HepG2 (cell line): Measurements from ENCODE around the gene SIX5. TPM values are rescaled to one million over a fixed set of nuclear protein-coding genes. Genes with fewer than 3 reads are reported as not detected.

Experiments used
- CC2D1A ChIP-seq: sonication (generic); formaldehyde crosslinking; IDR thresholded peaks from 2 replicates; pipeline ENCODE4 v1.8.1; 2023; ENCODE audit warnings: mild to moderate bottlenecking, missing genetic modification reagents
- DRAP1 ChIP-seq: IDR thresholded peaks from 2 replicates; pipeline ENCODE4 v1.6.1; 2016; ENCODE audit warnings: missing genetic modification reagents, missing compliant biosample characterization
- FOSL2 ChIP-seq: sonication (generic); formaldehyde crosslinking; IDR thresholded peaks from 2 replicates; pipeline ENCODE4 v1.4.0; 2020; ENCODE audit warnings: missing genetic modification reagents
- GPBP1L1 ChIP-seq: sonication (generic); formaldehyde crosslinking; IDR thresholded peaks from 2 replicates; pipeline ENCODE4 v1.5.0; 2020; ENCODE audit warnings: mild to moderate bottlenecking, missing genetic modification reagents
- HDAC1 ChIP-seq: sonication (generic); formaldehyde crosslinking; IDR thresholded peaks from 2 replicates; pipeline ENCODE4 v1.5.1; 2020; ENCODE audit warnings: mild to moderate bottlenecking, missing genetic modification reagents
- MED8 ChIP-seq: sonication (generic); formaldehyde crosslinking; IDR thresholded peaks from 2 replicates; pipeline ENCODE4 v1.8.1; 2023; ENCODE audit warnings: mild to moderate bottlenecking, missing genetic modification reagents; ENCODE audit not compliant: insufficient replicate concordance
- PHF5A ChIP-seq: IDR thresholded peaks from one replicate; pipeline ENCODE4 v1.6.1; 2018; ENCODE audit warnings: low read depth, missing genetic modification reagents; ENCODE audit not compliant: unreplicated experiment
- POLR2AphosphoS2 ChIP-seq: IDR thresholded peaks from 2 replicates; pipeline ENCODE4 v1.6.1; 2011; ENCODE audit warnings: low read depth, low read length, improper control_type of control experiment
- SAP130 ChIP-seq: IDR thresholded peaks from 2 replicates; pipeline ENCODE4 v1.6.1; 2016; ENCODE audit warnings: low read depth
- SMYD3 ChIP-seq: sonication (generic); formaldehyde crosslinking; IDR thresholded peaks from 2 replicates; pipeline ENCODE4 v1.8.1; 2023; ENCODE audit warnings: mild to moderate bottlenecking, missing genetic modification reagents
- ZBTB33 ChIP-seq: sonication (generic); formaldehyde crosslinking; IDR thresholded peaks from 2 replicates; pipeline ENCODE4 v1.4.0; 2020; ENCODE audit warnings: missing genetic modification reagents
- ZNF253 ChIP-seq: sonication (generic); formaldehyde crosslinking; IDR thresholded peaks from 2 replicates; pipeline ENCODE4 v1.8.0; 2022; ENCODE audit warnings: mild to moderate bottlenecking, missing genetic modification reagents, borderline replicate concordance
- ZNF496 ChIP-seq: sonication (generic); formaldehyde crosslinking; IDR thresholded peaks from 2 replicates; pipeline ENCODE4 v1.8.1; 2023; ENCODE audit warnings: mild to moderate bottlenecking, moderate library complexity, missing genetic modification reagents; ENCODE audit not compliant: insufficient replicate concordance
- ZNF562 ChIP-seq: sonication (generic); formaldehyde crosslinking; IDR thresholded peaks from 2 replicates; pipeline ENCODE4 v1.8.0; 2022; ENCODE audit warnings: missing genetic modification reagents, borderline replicate concordance
- ZNF766 ChIP-seq: sonication (generic); formaldehyde crosslinking; IDR thresholded peaks from 2 replicates; pipeline ENCODE4 v1.5.0; 2020; ENCODE audit warnings: missing genetic modification reagents, borderline replicate concordance
- ZNF772 ChIP-seq: sonication (generic); formaldehyde crosslinking; IDR thresholded peaks from 2 replicates; pipeline ENCODE4 v1.5.0; 2020; ENCODE audit warnings: mild to moderate bottlenecking, missing genetic modification reagents
- polyA plus RNA-seq, 8 experiments: library from polyadenylated mRNA; depleted of rRNA in 3 of 8; stranded (reverse) in 7 of 8; unstranded in 1 of 8; fragments of >200 nt; fragmentation: Illumina TruSeq in 4 of 8; extraction: Trizol in 4 of 8; gene quantifications; 2 replicates each; pipeline versions ENCODE4 v1.2.1 to v1.2.3, GENCODE V29; 2011 to 2016; ENCODE audit warnings: low read depth in 4 of 8, missing spikeins in 1 of 8, mixed read lengths in 1 of 8; ENCODE audit not compliant: insufficient read depth in 1 of 8
- total RNA-seq, 5 experiments: library from RNA; depleted of rRNA; stranded (reverse); fragments of >200 nt; fragmentation: Illumina TruSeq; extraction: Trizol; gene quantifications; 2 replicates each; pipeline ENCODE4 v1.2.3, GENCODE V29; 2016; ENCODE audit warnings: low read depth in 1 of 5
- TF ChIP-seq, protein P1 (sequence below): sonication (generic); formaldehyde crosslinking; IDR thresholded peaks from 2 replicates; pipeline ENCODE4 v1.5.0; 2020; ENCODE audit warnings: mild to moderate bottlenecking, missing genetic modification reagents
- TF ChIP-seq, protein P2 (sequence below), 2 experiments: sonication (generic) in 1 of 2; formaldehyde crosslinking in 1 of 2; IDR thresholded peaks; 2 replicates each; pipeline versions ENCODE4 v1.4.0 to v1.6.1; 2018 to 2020; ENCODE audit warnings: missing genetic modification reagents in 2 of 2, borderline replicate concordance in 1 of 2, low read depth in 1 of 2, mild to moderate bottlenecking in 1 of 2, missing biosample characterization in 1 of 2
- TF ChIP-seq, protein P3 (sequence below): sonication (generic); formaldehyde crosslinking; IDR thresholded peaks from 2 replicates; pipeline ENCODE4 v1.8.1; 2023; ENCODE audit warnings: mild to moderate bottlenecking, moderate library complexity, missing genetic modification reagents

SIX5 gene
- total and polyA plus RNA-seq, 2 of the 13 experiments (the other 11 are each of a cell fraction or from before 2014, with no cell fraction given), result 7.7 to 10.5 TPM

DNA sequence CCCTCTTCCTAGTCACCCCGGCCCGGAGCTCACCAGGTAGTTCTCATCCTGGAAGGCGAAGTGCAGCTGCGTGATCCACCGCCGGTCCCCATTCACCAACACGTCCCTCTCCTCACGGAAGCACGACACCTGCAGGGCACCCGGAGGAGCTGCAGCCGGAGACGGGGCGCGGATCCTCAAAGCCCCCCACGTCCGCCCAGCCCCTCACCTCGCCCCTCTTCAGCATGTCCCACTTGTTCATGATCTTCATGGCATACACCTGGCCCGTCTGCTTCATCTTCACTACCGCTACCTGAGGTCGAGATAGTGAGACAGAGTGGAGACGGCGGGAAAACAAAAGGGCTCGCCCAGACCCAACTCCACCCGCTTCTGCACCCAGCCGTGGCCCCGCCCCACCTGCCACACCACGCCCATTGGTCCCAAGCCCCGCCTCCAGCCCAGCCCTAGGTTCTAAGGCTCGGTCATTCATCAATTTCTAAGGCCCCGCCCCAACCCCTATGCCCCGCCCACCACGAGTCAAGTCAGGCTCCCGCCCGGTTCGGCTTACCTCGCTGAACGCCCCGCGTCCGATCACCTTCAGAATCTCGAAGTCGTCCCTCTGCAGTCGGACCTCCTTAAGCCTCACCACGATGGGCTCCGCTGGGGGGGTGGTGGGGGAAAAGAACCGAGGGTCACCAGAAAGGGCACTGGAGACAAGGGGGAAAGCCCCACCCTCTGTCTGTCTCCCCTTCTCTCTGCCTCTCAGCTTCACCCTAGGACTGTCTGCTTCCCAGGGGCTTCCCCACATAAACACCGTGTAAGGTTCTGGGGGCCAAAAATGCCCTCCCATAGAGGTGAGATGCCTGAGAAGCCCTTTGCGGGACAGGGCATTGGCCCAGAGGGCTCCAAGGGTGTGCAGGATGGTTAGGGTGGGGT is 10.4 kb upstream of the SIX5 start (continued):
- TF ChIP-seq, protein P1, sequence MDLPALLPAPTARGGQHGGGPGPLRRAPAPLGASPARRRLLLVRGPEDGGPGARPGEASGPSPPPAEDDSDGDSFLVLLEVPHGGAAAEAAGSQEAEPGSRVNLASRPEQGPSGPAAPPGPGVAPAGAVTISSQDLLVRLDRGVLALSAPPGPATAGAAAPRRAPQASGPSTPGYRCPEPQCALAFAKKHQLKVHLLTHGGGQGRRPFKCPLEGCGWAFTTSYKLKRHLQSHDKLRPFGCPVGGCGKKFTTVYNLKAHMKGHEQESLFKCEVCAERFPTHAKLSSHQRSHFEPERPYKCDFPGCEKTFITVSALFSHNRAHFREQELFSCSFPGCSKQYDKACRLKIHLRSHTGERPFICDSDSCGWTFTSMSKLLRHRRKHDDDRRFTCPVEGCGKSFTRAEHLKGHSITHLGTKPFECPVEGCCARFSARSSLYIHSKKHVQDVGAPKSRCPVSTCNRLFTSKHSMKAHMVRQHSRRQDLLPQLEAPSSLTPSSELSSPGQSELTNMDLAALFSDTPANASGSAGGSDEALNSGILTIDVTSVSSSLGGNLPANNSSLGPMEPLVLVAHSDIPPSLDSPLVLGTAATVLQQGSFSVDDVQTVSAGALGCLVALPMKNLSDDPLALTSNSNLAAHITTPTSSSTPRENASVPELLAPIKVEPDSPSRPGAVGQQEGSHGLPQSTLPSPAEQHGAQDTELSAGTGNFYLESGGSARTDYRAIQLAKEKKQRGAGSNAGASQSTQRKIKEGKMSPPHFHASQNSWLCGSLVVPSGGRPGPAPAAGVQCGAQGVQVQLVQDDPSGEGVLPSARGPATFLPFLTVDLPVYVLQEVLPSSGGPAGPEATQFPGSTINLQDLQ (CRISPR knock-in tag), result no peak
- no peak for TF ChIP-seq ZNF562 (CRISPR knock-in tag)
- TF ChIP-seq PHF5A (CRISPR knock-in tag), result no peak
- TF ChIP-seq ZNF253 (CRISPR knock-in tag), result no peak
- no peak for TF ChIP-seq ZNF772 (CRISPR knock-in tag)
- no peak for TF ChIP-seq HDAC1 (CRISPR knock-in tag)
- TF ChIP-seq DRAP1 (CRISPR knock-in tag), result no peak
- TF ChIP-seq SAP130 (CRISPR knock-in tag), result 0 out of 2 replicates have a peak, but pooled peaks have one; percentile 27
- TF ChIP-seq ZNF496, result no peak
- no peak for TF ChIP-seq MED8
- TF ChIP-seq SMYD3 (CRISPR knock-in tag), result no peak
- TF ChIP-seq, protein P2, sequence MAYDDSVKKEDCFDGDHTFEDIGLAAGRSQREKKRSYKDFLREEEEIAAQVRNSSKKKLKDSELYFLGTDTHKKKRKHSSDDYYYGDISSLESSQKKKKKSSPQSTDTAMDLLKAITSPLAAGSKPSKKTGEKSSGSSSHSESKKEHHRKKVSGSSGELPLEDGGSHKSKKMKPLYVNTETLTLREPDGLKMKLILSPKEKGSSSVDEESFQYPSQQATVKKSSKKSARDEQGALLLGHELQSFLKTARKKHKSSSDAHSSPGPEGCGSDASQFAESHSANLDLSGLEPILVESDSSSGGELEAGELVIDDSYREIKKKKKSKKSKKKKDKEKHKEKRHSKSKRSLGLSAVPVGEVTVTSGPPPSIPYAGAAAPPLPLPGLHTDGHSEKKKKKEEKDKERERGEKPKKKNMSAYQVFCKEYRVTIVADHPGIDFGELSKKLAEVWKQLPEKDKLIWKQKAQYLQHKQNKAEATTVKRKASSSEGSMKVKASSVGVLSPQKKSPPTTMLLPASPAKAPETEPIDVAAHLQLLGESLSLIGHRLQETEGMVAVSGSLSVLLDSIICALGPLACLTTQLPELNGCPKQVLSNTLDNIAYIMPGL (CRISPR knock-in tag; IDR thresholded peaks at IDR 0.05; ENCODE audit: borderline replicate concordance in 1 of 2, low read depth in 1 of 2), result peak; percentile 6 to 41; a peak in 2 of 4 replicates
- TF ChIP-seq POLR2AphosphoS2, result no peak
- TF ChIP-seq, protein P3, sequence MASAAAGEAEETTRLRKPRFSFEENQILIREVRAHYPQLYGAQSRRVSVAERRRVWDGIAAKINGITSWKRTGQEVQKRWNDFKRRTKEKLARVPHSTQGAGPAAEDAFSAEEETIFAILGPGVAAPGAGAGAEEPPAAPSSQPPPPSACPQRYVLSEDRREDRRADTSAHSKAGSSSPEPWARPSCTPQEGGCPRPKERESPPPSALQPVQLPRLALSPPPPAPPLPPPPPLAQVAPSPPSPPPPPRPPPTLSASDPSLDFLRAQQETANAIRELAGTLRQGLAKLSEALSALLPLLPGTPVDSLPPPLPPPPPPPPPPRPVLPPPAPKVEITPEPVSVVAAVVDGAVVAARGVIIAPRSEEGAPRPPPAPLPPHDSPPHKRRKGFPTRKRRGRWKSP (CRISPR knock-in tag), result no peak
- TF ChIP-seq GPBP1L1 (CRISPR knock-in tag), result no peak
- no peak for TF ChIP-seq FOSL2
- TF ChIP-seq ZNF766, result no peak
- TF ChIP-seq CC2D1A, result no peak
- TF ChIP-seq ZBTB33, result peak; percentile 49; the same call in 1 of the 2 replicates
- TF ChIP-seq, all 625 proteins: peak for 21
